C4-2B (cell line): ENCODE measurements around the gene OR2F2.

ENCODE experiments used
- CTCF ChIP-seq: fragments of 450-650 bp; conservative IDR thresholded peaks from 2 replicates; pipeline ENCODE4 v1.5.1; 2017; ENCODE audit warnings: mild to moderate bottlenecking
- ZFX ChIP-seq: fragments of 450-650 bp; IDR thresholded peaks from 2 replicates; pipeline ENCODE4 v1.6.1; 2017

- TF ChIP-seq CTCF, result peak; percentile 38
- TF ChIP-seq ZFX, result no peak
These were observed 19.9 kb upstream of the OR2F2 start for GRCh38 chr7:143914938-143915652.
